GM23338 (cell line): Measurements from ENCODE around the gene DSG1. TPM values are rescaled to one million over a fixed set of nuclear protein-coding genes. Genes with fewer than 3 reads are reported as not detected.

ENCODE experiments used
- CREB1 ChIP-seq: fragments of 250-450 bp; sonication (Bioruptor Pico); IDR thresholded peaks from 2 replicates; pipeline ENCODE4 v1.5.0; 2020; ENCODE audit warnings: low read depth, mild to moderate bottlenecking, moderate library complexity
- CTCF ChIP-seq, 2 experiments: fragments of 200-600 bp in 1 of 2; sonication (generic) in 1 of 2; conservative IDR thresholded peaks; 2 replicates each; pipeline versions ENCODE4 v1.5.1 to v1.6.1; 2016 to 2017; ENCODE audit warnings: antibody characterized with exemption in 2 of 2, low read depth in 2 of 2, mild to moderate bottlenecking in 2 of 2, moderate library complexity in 1 of 2
- ZNF331 ChIP-seq: fragments of 250-450 bp; sonication (Bioruptor Pico); IDR thresholded peaks from 2 replicates; pipeline ENCODE4 v1.5.0; 2020; ENCODE audit warnings: low read depth, mild to moderate bottlenecking, moderate library complexity
- polyA plus RNA-seq: library from polyadenylated mRNA; unstranded; fragments of >200 nt; fragmentation: Nextera tagmentation; extraction: Ambion mirVana; gene quantifications from 2 replicates; pipeline ENCODE4 v1.2.1, GENCODE V29; 2016
- total RNA-seq: library from RNA; depleted of rRNA; stranded (reverse); fragments of >200 nt; shearing (Covaris generic); gene quantifications from 2 replicates; pipeline ENCODE4 v1.2.3, GENCODE V29; 2014
- TF ChIP-seq, protein P1 (sequence below): fragments of 250-450 bp; sonication (Bioruptor Pico); IDR thresholded peaks from 2 replicates; pipeline ENCODE4 v1.5.0; 2020; ENCODE audit warnings: mild to moderate bottlenecking, moderate library complexity
- TF ChIP-seq, protein P2 (sequence below): IDR thresholded peaks from one replicate; pipeline ENCODE4 v1.6.1; 2018; ENCODE audit warnings: antibody characterized with exemption; ENCODE audit not compliant: unreplicated experiment

DSG1 gene
- total and polyA plus RNA-seq, 2 experiments from 2014 or later: not detected

DNA sequence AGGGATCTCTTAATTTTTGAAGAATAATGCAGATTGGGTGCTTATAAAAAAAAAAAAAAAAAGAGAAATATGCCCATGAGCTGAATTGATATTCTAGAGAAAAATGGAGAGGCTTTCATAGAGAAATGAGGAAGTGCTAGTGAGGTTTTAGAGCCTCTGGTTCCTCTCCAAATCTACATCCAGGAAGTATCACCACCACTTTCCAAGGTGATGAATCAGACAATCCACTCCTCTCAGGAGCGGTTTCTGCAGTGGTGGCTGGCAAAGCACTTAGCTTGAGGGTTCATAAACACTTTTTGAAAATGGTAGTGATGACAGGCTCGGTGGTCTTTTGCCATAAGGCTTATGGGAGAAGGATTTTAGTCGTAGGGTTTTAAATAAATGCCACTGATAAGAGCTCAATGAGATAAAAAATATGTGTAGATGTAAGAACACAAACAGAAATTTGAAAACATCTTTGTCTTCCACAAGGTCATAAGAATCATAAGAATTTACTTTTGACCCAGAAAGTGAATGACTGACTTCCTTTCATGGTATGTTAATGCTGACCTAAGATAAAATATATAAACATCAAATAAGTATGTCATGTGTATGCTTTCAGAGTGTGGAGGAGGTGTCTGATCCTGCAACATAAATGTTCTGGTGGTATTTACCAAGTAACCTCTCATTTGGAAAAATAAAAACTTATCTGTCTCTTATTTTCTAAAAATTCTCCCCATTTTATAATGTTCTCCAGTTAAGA lies 42.1 kb upstream of the DSG1 start (continued):
- TF ChIP-seq, protein P1, sequence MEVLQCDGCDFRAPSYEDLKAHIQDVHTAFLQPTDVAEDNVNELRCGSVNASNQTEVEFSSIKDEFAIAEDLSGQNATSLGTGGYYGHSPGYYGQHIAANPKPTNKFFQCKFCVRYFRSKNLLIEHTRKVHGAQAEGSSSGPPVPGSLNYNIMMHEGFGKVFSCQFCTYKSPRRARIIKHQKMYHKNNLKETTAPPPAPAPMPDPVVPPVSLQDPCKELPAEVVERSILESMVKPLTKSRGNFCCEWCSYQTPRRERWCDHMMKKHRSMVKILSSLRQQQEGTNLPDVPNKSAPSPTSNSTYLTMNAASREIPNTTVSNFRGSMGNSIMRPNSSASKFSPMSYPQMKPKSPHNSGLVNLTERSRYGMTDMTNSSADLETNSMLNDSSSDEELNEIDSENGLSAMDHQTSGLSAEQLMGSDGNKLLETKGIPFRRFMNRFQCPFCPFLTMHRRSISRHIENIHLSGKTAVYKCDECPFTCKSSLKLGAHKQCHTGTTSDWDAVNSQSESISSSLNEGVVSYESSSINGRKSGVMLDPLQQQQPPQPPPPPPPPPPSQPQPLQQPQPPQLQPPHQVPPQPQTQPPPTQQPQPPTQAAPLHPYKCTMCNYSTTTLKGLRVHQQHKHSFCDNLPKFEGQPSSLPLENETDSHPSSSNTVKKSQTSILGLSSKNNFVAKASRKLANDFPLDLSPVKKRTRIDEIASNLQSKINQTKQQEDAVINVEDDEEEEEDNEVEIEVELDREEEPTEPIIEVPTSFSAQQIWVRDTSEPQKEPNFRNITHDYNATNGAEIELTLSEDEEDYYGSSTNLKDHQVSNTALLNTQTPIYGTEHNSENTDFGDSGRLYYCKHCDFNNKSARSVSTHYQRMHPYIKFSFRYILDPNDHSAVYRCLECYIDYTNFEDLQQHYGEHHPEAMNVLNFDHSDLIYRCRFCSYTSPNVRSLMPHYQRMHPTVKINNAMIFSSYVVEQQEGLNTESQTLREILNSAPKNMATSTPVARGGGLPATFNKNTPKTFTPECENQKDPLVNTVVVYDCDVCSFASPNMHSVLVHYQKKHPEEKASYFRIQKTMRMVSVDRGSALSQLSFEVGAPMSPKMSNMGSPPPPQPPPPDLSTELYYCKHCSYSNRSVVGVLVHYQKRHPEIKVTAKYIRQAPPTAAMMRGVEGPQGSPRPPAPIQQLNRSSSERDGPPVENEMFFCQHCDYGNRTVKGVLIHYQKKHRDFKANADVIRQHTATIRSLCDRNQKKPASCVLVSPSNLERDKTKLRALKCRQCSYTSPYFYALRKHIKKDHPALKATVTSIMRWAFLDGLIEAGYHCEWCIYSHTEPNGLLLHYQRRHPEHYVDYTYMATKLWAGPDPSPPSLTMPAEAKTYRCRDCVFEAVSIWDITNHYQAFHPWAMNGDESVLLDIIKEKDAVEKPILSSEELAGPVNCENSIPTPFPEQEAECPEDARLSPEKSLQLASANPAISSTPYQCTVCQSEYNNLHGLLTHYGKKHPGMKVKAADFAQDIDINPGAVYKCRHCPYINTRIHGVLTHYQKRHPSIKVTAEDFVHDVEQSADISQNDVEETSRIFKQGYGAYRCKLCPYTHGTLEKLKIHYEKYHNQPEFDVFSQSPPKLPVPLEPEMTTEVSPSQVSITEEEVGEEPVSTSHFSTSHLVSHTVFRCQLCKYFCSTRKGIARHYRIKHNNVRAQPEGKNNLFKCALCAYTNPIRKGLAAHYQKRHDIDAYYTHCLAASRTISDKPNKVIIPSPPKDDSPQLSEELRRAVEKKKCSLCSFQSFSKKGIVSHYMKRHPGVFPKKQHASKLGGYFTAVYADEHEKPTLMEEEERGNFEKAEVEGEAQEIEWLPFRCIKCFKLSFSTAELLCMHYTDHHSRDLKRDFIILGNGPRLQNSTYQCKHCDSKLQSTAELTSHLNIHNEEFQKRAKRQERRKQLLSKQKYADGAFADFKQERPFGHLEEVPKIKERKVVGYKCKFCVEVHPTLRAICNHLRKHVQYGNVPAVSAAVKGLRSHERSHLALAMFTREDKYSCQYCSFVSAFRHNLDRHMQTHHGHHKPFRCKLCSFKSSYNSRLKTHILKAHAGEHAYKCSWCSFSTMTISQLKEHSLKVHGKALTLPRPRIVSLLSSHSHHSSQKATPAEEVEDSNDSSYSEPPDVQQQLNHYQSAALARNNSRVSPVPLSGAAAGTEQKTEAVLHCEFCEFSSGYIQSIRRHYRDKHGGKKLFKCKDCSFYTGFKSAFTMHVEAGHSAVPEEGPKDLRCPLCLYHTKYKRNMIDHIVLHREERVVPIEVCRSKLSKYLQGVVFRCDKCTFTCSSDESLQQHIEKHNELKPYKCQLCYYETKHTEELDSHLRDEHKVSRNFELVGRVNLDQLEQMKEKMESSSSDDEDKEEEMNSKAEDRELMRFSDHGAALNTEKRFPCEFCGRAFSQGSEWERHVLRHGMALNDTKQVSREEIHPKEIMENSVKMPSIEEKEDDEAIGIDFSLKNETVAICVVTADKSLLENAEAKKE (CRISPR knock-in tag): no peak
- TF ChIP-seq CREB1 (CRISPR knock-in tag) (no peak), ZNF331 (CRISPR knock-in tag) (no peak), CTCF (conservative IDR thresholded peaks at IDR 0.05; ENCODE audit: low read depth in 2 of 2) (no peak)
- TF ChIP-seq, protein P2, sequence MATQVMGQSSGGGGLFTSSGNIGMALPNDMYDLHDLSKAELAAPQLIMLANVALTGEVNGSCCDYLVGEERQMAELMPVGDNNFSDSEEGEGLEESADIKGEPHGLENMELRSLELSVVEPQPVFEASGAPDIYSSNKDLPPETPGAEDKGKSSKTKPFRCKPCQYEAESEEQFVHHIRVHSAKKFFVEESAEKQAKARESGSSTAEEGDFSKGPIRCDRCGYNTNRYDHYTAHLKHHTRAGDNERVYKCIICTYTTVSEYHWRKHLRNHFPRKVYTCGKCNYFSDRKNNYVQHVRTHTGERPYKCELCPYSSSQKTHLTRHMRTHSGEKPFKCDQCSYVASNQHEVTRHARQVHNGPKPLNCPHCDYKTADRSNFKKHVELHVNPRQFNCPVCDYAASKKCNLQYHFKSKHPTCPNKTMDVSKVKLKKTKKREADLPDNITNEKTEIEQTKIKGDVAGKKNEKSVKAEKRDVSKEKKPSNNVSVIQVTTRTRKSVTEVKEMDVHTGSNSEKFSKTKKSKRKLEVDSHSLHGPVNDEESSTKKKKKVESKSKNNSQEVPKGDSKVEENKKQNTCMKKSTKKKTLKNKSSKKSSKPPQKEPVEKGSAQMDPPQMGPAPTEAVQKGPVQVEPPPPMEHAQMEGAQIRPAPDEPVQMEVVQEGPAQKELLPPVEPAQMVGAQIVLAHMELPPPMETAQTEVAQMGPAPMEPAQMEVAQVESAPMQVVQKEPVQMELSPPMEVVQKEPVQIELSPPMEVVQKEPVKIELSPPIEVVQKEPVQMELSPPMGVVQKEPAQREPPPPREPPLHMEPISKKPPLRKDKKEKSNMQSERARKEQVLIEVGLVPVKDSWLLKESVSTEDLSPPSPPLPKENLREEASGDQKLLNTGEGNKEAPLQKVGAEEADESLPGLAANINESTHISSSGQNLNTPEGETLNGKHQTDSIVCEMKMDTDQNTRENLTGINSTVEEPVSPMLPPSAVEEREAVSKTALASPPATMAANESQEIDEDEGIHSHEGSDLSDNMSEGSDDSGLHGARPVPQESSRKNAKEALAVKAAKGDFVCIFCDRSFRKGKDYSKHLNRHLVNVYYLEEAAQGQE: no peak
